Measurements from ENCODE around the gene MEA1.

MEA1 gene

DNA sequence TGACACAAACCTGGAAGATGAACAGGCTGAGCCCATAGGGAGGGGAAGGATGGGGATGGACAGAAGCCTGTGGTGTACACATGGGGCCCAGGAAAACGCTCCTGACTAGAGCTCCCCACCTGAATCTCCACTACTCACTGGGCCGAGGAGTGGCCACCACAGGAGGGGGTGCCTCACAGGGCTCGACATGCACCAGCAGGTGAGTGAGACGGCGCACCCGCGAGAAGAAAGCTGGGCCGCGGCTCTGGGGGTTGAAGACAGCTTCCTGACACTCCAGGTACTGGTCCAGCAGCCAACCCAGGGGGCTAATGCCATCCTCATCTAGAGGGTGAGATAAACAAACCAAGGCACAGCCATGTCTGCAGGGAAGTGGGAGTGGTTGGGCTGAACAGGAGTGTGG lies 29.6 kb upstream of the MEA1 start:
- TF ChIP-seq TCF12 (IDR thresholded peaks at IDR 0.05; ENCODE audit: low read depth) (no peak), USF1 (IDR thresholded peaks at IDR 0.05) (no peak), CEBPB (IDR thresholded peaks at IDR 0.05) (no peak), FOXM1 (IDR thresholded peaks at IDR 0.05; ENCODE audit: borderline replicate concordance, low read depth) (no peak), EP300 (IDR thresholded peaks at IDR 0.05; ENCODE audit: borderline replicate concordance) (no peak), CREB1 (IDR thresholded peaks at IDR 0.05; ENCODE audit: low read depth) (no peak), ZBTB7A (IDR thresholded peaks at IDR 0.05; ENCODE audit: low read depth) (no peak), MAX (IDR thresholded peaks at IDR 0.05) (no peak), NFIC (IDR thresholded peaks at IDR 0.05) (no peak), EGR1 (IDR thresholded peaks at IDR 0.05) (no peak), REST (IDR thresholded peaks at IDR 0.05; ENCODE audit: low read depth) (no peak), RAD21 (IDR thresholded peaks at IDR 0.05; ENCODE audit: low read depth) (no peak), TAF1 (IDR thresholded peaks at IDR 0.05; ENCODE audit: low read depth) (no peak)

DNA sequence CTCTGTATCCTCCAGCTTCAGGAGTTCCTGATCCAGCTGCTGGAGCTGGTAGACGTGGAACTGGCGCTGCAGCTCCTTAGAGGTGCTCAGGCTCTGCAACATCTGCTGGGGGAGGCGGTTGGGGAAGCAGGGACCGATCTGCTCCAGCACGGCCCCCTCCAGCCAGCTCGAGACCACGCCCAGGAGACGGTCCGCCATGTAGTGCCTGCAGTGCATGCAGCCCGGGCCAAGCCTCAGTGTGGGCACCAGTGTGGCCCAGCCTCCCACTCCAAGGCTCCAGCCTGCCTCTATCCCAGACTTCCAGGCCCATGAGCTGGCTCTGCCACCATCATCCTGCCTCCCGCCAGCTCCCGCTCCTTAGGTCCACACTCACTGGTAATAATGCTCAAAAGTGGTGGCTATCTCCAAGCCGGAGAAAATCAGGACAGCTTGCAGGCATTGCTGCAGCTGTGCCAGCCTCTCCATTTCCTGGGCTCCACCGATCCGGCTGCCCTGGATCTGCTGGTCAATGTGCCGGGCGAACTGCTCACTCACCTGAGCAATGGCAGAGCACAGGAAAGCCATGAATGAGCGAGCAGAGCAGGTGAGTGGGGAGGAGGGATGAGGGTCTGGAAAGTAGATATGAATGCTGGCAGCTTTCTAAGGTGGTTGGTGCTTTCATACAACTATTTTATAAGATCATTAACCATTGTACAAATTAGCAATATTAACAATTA lies 27.0 kb upstream of the MEA1 start:
- no peak for TF ChIP-seq TEAD4 (IDR thresholded peaks at IDR 0.05)

DNA sequence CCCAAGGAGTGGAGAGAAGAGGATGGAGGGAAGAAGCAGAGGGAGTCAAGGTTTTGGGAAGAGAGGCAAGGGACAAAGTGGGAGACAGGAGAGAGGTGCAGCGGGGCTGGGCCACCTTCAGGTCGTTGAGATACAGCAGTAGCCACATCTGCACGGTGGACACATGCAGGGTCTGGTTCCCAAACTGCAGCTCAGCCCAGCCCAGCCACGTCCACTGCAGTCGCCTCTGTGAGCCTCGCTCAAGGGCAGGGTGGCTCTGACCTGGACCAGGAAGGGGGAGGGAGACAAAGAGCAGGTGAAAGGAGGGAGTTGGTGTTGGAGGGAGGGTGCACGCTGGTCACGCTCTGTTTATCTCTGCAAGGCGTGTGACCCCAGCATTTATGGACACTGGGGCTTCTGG lies 25.0 kb upstream of the MEA1 start:
- TF ChIP-seq RAD21 (IDR thresholded peaks at IDR 0.05; ENCODE audit: low read depth) = no peak
- no peak for TF ChIP-seq USF1 (IDR thresholded peaks at IDR 0.05)
- TF ChIP-seq CREB1 (IDR thresholded peaks at IDR 0.05; ENCODE audit: low read depth) = no peak
- no peak for TF ChIP-seq MAX (IDR thresholded peaks at IDR 0.05)
- no peak for TF ChIP-seq YY1 (IDR thresholded peaks at IDR 0.05; ENCODE audit: low read depth)
- TF ChIP-seq FOXM1 (IDR thresholded peaks at IDR 0.05; ENCODE audit: borderline replicate concordance, low read depth) = no peak

DNA sequence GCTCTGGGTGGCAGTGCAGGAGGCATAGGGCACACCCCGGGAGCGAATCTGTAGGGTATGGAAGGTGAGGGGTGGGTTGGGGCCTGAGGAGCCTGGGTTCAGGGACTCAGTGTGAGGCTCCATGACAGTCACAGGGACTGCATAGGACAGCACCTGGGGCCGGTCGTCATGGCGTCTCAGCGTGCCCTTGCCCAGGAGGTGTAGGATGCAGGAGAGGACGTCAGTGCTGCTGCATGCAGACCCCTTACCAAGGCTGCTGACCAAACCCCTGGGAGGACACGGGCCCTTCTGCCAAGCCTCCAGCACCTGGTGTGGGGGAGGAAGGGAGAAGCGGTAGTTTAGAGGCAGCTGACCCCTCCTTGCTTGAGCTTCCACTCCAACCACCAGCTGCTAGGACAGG lies 24.0 kb upstream of the MEA1 start:
- TF ChIP-seq EGR1 (IDR thresholded peaks at IDR 0.05) (no peak), FOXM1 (IDR thresholded peaks at IDR 0.05; ENCODE audit: borderline replicate concordance, low read depth) (no peak), EP300 (IDR thresholded peaks at IDR 0.05; ENCODE audit: borderline replicate concordance) (no peak), CREB1 (IDR thresholded peaks at IDR 0.05; ENCODE audit: low read depth) (no peak), RAD21 (IDR thresholded peaks at IDR 0.05; ENCODE audit: low read depth) (no peak), ZBTB7A (IDR thresholded peaks at IDR 0.05; ENCODE audit: low read depth) (no peak), MAX (IDR thresholded peaks at IDR 0.05) (no peak), REST (IDR thresholded peaks at IDR 0.05; ENCODE audit: low read depth) (no peak), YY1 (IDR thresholded peaks at IDR 0.05; ENCODE audit: low read depth) (no peak), TCF12 (IDR thresholded peaks at IDR 0.05; ENCODE audit: low read depth) (no peak), USF1 (IDR thresholded peaks at IDR 0.05) (no peak), NFIC (IDR thresholded peaks at IDR 0.05) (no peak), TAF1 (IDR thresholded peaks at IDR 0.05; ENCODE audit: low read depth) (no peak), TEAD4 (IDR thresholded peaks at IDR 0.05) (no peak), CEBPB (IDR thresholded peaks at IDR 0.05) (no peak)

DNA sequence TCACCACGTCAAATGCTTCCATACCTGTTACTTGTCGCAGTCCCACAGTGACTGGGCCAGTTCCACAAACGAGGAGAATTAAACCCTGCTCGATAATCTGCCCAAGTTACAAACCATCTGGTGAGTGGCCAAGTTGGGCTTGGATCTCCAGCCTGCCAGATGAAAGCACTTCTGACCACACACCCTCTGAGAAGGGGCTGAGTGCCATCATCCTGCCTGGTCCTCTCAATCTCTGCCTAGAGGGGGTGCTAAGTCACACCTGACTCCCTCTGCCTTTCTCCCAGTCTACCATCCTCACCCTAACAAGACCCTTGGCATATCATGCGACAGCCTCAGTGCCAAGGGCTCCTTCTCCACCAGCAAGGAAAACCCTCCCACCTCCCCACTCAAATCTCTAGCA lies 23.5 kb upstream of the MEA1 start:
- no peak for TF ChIP-seq CEBPB (IDR thresholded peaks at IDR 0.05)
- TF ChIP-seq YY1 (IDR thresholded peaks at IDR 0.05; ENCODE audit: low read depth) = no peak
- TF ChIP-seq EP300 (IDR thresholded peaks at IDR 0.05; ENCODE audit: borderline replicate concordance) = no peak
- no peak for TF ChIP-seq TCF12 (IDR thresholded peaks at IDR 0.05; ENCODE audit: low read depth)
- TF ChIP-seq TAF1 (IDR thresholded peaks at IDR 0.05; ENCODE audit: low read depth) = no peak
- no peak for TF ChIP-seq MAX (IDR thresholded peaks at IDR 0.05)
- TF ChIP-seq CREB1 (IDR thresholded peaks at IDR 0.05; ENCODE audit: low read depth) = no peak
- no peak for TF ChIP-seq RAD21 (IDR thresholded peaks at IDR 0.05; ENCODE audit: low read depth)
- TF ChIP-seq ZBTB7A (IDR thresholded peaks at IDR 0.05; ENCODE audit: low read depth) = no peak
- no peak for TF ChIP-seq REST (IDR thresholded peaks at IDR 0.05; ENCODE audit: low read depth)
- TF ChIP-seq FOXM1 (IDR thresholded peaks at IDR 0.05; ENCODE audit: borderline replicate concordance, low read depth) = no peak
- TF ChIP-seq NFIC (IDR thresholded peaks at IDR 0.05) = no peak
- no peak for TF ChIP-seq TEAD4 (IDR thresholded peaks at IDR 0.05)
- no peak for TF ChIP-seq EGR1 (IDR thresholded peaks at IDR 0.05)
- TF ChIP-seq USF1 (IDR thresholded peaks at IDR 0.05) = no peak

All from Ishikawa (cell line).